HFF-Myc (cell line): Measurements from ENCODE around the gene ABCA12.

Experiments
- DNase-seq: peaks from one replicate; pipeline ENCODE4 v3.0.0-alpha.2; 2011; ENCODE audit warnings: low read depth; ENCODE audit errors: extremely low read depth
- H3K4me3 ChIP-seq: replicated peaks from 2 replicates; pipeline ENCODE4 v1.5.1; 2011; ENCODE audit warnings: low read depth, mild to moderate bottlenecking, control low read depth, low read length
- CTCF ChIP-seq: IDR thresholded peaks from 2 replicates; pipeline ENCODE4 v1.5.1; 2012; ENCODE audit warnings: mild to moderate bottlenecking, low read depth, low read length, control low read depth; ENCODE audit errors: missing control alignments

The ABCA12 gene

GRCh38 chr2:215161301-215161829, 22.9 kb upstream of the ABCA12 start:
- DNase-seq, result no peak
- TF ChIP-seq CTCF, result no peak
- no peak overlapping the region for H3K4me3 ChIP-seq

GRCh38 chr2:215160081-215160480, 21.7 kb upstream of the ABCA12 start:
- TF ChIP-seq CTCF, result no peak
- no peak for DNase-seq
- no peak overlapping the region for H3K4me3 ChIP-seq

GRCh38 chr2:215156453-215156852, 18.0 kb upstream of the ABCA12 start:
- TF ChIP-seq CTCF, result no peak
- H3K4me3 ChIP-seq, result no peak overlapping the region
- no peak for DNase-seq

GRCh38 chr2:215149894-215150293, 11.5 kb upstream of the ABCA12 start:
- no peak for DNase-seq
- TF ChIP-seq CTCF, result no peak
- H3K4me3 ChIP-seq, result no peak overlapping the region

GRCh38 chr2:215149486-215149885, 11.1 kb upstream of the ABCA12 start:
- H3K4me3 ChIP-seq, result no peak overlapping the region
- TF ChIP-seq CTCF, result no peak
- DNase-seq, result no peak

GRCh38 chr2:215149060-215149459, 10.6 kb upstream of the ABCA12 start:
- DNase-seq, result no peak

More at GRCh38 chr2:215149060-215149459, 10.6 kb upstream of the ABCA12 start:
- TF ChIP-seq CTCF, result no peak
- H3K4me3 ChIP-seq, result no peak overlapping the region
